H9 (cell line): ENCODE measurements around the gene UBAC2. TPM values are rescaled to one million over a fixed set of nuclear protein-coding genes. Genes with fewer than 3 reads are reported as not detected.

Source experiments
- DNase-seq: peaks from one replicate; pipeline ENCODE4 v3.0.0-alpha.2; 2017
- H2AFZ ChIP-seq: one replicate; pipeline ENCODE4 v1.6.1; 2013; ENCODE audit warnings: mild to moderate bottlenecking, low read length, control low read depth, moderate library complexity
- H2AK5ac ChIP-seq: 2 replicates; pipeline ENCODE4 v1.6.1; 2013; ENCODE audit warnings: low read length, control low read depth, mixed read lengths; ENCODE audit not compliant: insufficient read length
- H2BK120ac ChIP-seq: one replicate; pipeline ENCODE4 v1.6.1; 2013; ENCODE audit warnings: low read depth, mild to moderate bottlenecking, low read length, control low read depth, inconsistent platforms; ENCODE audit not compliant: poor library complexity, severe bottlenecking
- H2BK12ac ChIP-seq: 2 replicates; pipeline ENCODE4 v1.6.1; 2013; ENCODE audit warnings: low read length, control low read depth, mixed read lengths, low read depth; ENCODE audit not compliant: insufficient read length
- H2BK15ac ChIP-seq: 2 replicates; pipeline ENCODE4 v1.6.1; 2013; ENCODE audit warnings: low read depth, low read length, control low read depth
- H2BK20ac ChIP-seq: one replicate; pipeline ENCODE4 v1.6.1; 2013; ENCODE audit warnings: low read depth, mild to moderate bottlenecking, low read length, control low read depth, inconsistent platforms; ENCODE audit not compliant: poor library complexity, severe bottlenecking
- H2BK5ac ChIP-seq: 2 replicates; pipeline ENCODE4 v1.6.1; 2013; ENCODE audit warnings: low read length, control low read depth, mixed read lengths; ENCODE audit not compliant: insufficient read length
- H3K14ac ChIP-seq: 2 replicates; pipeline ENCODE4 v1.6.1; 2013; ENCODE audit warnings: low read length, control low read depth; ENCODE audit not compliant: insufficient read depth
- H3K18ac ChIP-seq: 2 replicates; pipeline ENCODE4 v1.6.1; 2013; ENCODE audit warnings: low read depth, mild to moderate bottlenecking, mixed read lengths, low read length, control low read depth; ENCODE audit not compliant: insufficient read length
- H3K23ac ChIP-seq: 2 replicates; pipeline ENCODE4 v1.6.1; 2013; ENCODE audit warnings: low read length, control low read depth, mixed read lengths, low read depth; ENCODE audit not compliant: insufficient read length
- H3K23me2 ChIP-seq: 2 replicates; pipeline ENCODE4 v1.6.1; 2013; ENCODE audit warnings: low read depth, mild to moderate bottlenecking, mixed read lengths, low read length, control low read depth; ENCODE audit not compliant: insufficient read length, poor library complexity, severe bottlenecking
- H3K27ac ChIP-seq: 2 replicates; pipeline ENCODE4 v1.5.1; 2013; ENCODE audit warnings: low read length, control low read depth, mixed read lengths, low read depth; ENCODE audit not compliant: insufficient read length
- H3K27me3 ChIP-seq: 2 replicates; pipeline ENCODE4 v1.6.1; 2013; ENCODE audit warnings: low read length, control low read depth, inconsistent platforms; ENCODE audit not compliant: insufficient read depth
- H3K4ac ChIP-seq: 2 replicates; pipeline ENCODE4 v1.6.1; 2013; ENCODE audit warnings: low read depth, mild to moderate bottlenecking, control low read depth, inconsistent platforms, low read length, moderate library complexity
- H3K4me1 ChIP-seq: 2 replicates; pipeline ENCODE4 v1.6.1; 2013; ENCODE audit warnings: low read length, control low read depth, inconsistent platforms; ENCODE audit not compliant: insufficient read depth
- H3K4me2 ChIP-seq: 2 replicates; pipeline ENCODE4 v1.6.1; 2013; ENCODE audit warnings: low read length, control low read depth, mixed read lengths; ENCODE audit not compliant: insufficient read length, insufficient read depth
- H3K56ac ChIP-seq: 2 replicates; pipeline ENCODE4 v1.6.1; 2013; ENCODE audit warnings: low read depth, mild to moderate bottlenecking, mixed read lengths, low read length, control low read depth; ENCODE audit not compliant: insufficient read length
- H3K79me1 ChIP-seq: 2 replicates; pipeline ENCODE4 v1.6.1; 2013; ENCODE audit warnings: low read depth, mild to moderate bottlenecking, moderate library complexity, low read length, control low read depth, inconsistent platforms; ENCODE audit not compliant: insufficient read depth, poor library complexity, severe bottlenecking
- H3K79me2 ChIP-seq: 2 replicates; pipeline ENCODE4 v1.6.1; 2013; ENCODE audit warnings: low read length, control low read depth, inconsistent platforms; ENCODE audit not compliant: insufficient read depth
- H3K9ac ChIP-seq: 2 replicates; pipeline ENCODE4 v1.6.1; 2013; ENCODE audit warnings: low read length, control low read depth, mixed read lengths; ENCODE audit not compliant: insufficient read length; ENCODE audit errors: extremely low read depth
- H3K9me3 ChIP-seq: one replicate; pipeline ENCODE4 v1.6.1; 2013; ENCODE audit warnings: low read depth, low read length, inconsistent platforms; ENCODE audit not compliant: control insufficient read depth
- H3T11ph ChIP-seq: one replicate; pipeline ENCODE4 v1.6.1; 2013; ENCODE audit warnings: mild to moderate bottlenecking, low read length, control low read depth, inconsistent platforms
- H4K20me1 ChIP-seq: one replicate; pipeline ENCODE4 v1.6.1; 2013; ENCODE audit not compliant: control insufficient read depth, insufficient read length, insufficient read depth
- H4K5ac ChIP-seq: 2 replicates; pipeline ENCODE4 v1.6.1; 2013; ENCODE audit warnings: low read depth, mild to moderate bottlenecking, mixed read lengths, low read length, control low read depth; ENCODE audit not compliant: insufficient read length
- H4K8ac ChIP-seq: replicated peaks from 2 replicates; pipeline ENCODE4 v1.6.1; 2013; ENCODE audit warnings: low read length, control low read depth, mixed read lengths, low read depth; ENCODE audit not compliant: insufficient read length
- H4K91ac ChIP-seq: 2 replicates; pipeline ENCODE4 v1.6.1; 2013; ENCODE audit warnings: low read depth, mild to moderate bottlenecking, moderate library complexity, mixed read lengths, low read length, control low read depth; ENCODE audit not compliant: insufficient read length
- H3K27ac Mint-ChIP-seq, 3 experiments: 2 replicates in 2 of 3; 3 replicates in 1 of 3; pipeline ENCODE4 v1.8.0; 2020 to 2021; ENCODE audit warnings: mixed read lengths in 3 of 3, mild to moderate bottlenecking in 1 of 3, moderate library complexity in 1 of 3
- H3K27me3 Mint-ChIP-seq: 2 replicates; pipeline ENCODE4 v1.8.0; 2021; ENCODE audit warnings: low read depth, mild to moderate bottlenecking, moderate library complexity, mixed read lengths
- H3K36me3 Mint-ChIP-seq, 3 experiments: 2 replicates in 2 of 3; 3 replicates in 1 of 3; pipeline ENCODE4 v1.8.0; 2020 to 2021; ENCODE audit warnings: low read depth in 3 of 3, mixed read lengths in 3 of 3; ENCODE audit not compliant: insufficient read depth in 1 of 3
- H3K4me1 Mint-ChIP-seq, 2 experiments: 2 replicates each; pipeline ENCODE4 v1.8.0; 2020; ENCODE audit warnings: mixed read lengths in 2 of 2
- H3K4me3 Mint-ChIP-seq, 2 experiments: 2 replicates in 1 of 2; 3 replicates in 1 of 2; pipeline ENCODE4 v1.8.0; 2020 to 2021; ENCODE audit warnings: mild to moderate bottlenecking in 2 of 2, mixed read lengths in 2 of 2, moderate library complexity in 1 of 2
- H3K9me3 Mint-ChIP-seq, 2 experiments: 2 replicates in 1 of 2; 3 replicates in 1 of 2; pipeline ENCODE4 v1.8.0; 2020; ENCODE audit warnings: mild to moderate bottlenecking in 2 of 2, mixed read lengths in 2 of 2, moderate library complexity in 1 of 2
- CTCF ChIP-seq: fragments of 200-600 bp; sonication (generic); conservative IDR thresholded peaks from 3 replicates; pipeline ENCODE4 v1.8.0; 2021; ENCODE audit warnings: antibody characterized with exemption, mild to moderate bottlenecking
- WGBS: extraction: QIAGEN DNeasy Blood & Tissue Kit; methylation state at CpG from one replicate; pipeline ENCODE4 v1.1.7; 2013; ENCODE audit warnings: missing lambda C conversion rate, low lambda C conversion rate, mixed read lengths; ENCODE audit not compliant: insufficient read length; ENCODE audit errors: extremely low coverage; 5-methylcytosine and 5-hydroxymethylcytosine counted together
- total RNA-seq: library from RNA; stranded (reverse); gene quantifications from 2 replicates; pipeline ENCODE4 v1.2.1, GENCODE V29; 2021

UBAC2 gene
- total RNA-seq, 1 experiment from 2014 or later = 52.3 TPM

DNA sequence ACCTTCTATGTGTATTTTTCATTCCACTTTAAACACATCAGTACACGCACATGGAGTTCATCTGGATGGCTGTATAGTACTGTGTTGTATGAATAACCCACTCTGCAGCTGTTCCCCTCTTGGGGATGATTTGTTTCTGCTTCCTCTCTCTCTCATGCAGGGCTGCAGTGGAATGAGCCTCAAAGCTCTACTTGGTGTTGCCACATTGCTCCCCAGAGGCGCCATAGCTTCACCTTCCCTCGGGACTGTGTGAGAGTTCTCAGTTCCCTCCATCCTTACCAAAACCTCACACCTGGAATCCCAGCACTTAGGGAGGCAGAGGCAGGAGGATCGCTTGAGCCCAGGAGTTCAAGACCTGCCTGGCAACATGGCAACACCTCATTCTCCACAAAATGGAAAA is 134.9 kb downstream of the UBAC2 start:
- no peak overlapping the region for H2BK120ac ChIP-seq
- H3K4ac ChIP-seq = no peak overlapping the region
- no peak overlapping the region for H3K18ac ChIP-seq
- peaks cover 2% of the 10 kb centered on the region; the same call in 1 of the 2 replicates for H3K4me1 ChIP-seq
- H3K27me3 Mint-ChIP-seq = no peaks in the 10 kb centered on the region
- no peak overlapping the region for H3K4me2 ChIP-seq
- no peaks in the 10 kb centered on the region for H3K23me2 ChIP-seq
- no peaks in the 10 kb centered on the region for H4K20me1 ChIP-seq
- H3K36me3 Mint-ChIP-seq = peaks cover 5 to 6% (median 5%) of the 10 kb centered on the region in 3 experiments; a peak in 6 of 7 replicates
- no peak overlapping the region for H3K27ac ChIP-seq
- H2BK20ac ChIP-seq = no peak overlapping the region
- no peak for DNase-seq
- H4K8ac ChIP-seq = no peak overlapping the region
- peaks cover 7 to 10% of the 10 kb centered on the region in 2 experiments for H3K4me1 Mint-ChIP-seq
- TF ChIP-seq CTCF = no peak
- no peaks in the 10 kb centered on the region for H3K27me3 ChIP-seq
- H3K79me2 ChIP-seq = no peaks in the 10 kb centered on the region
- no peak overlapping the region for H3K14ac ChIP-seq
- WGBS = no CpG with 5 or more reads among the region's 4 CpGs
- no peak overlapping the region for H3K23ac ChIP-seq
- no peak overlapping the region for H4K5ac ChIP-seq
- no peak overlapping the region for H2AK5ac ChIP-seq
- peak overlapping the region in 1 of 3 experiments; percentile 89; a peak in 3 of 7 replicates for H3K27ac Mint-ChIP-seq
- no peak overlapping the region for H3K4me3 Mint-ChIP-seq
- no peak overlapping the region for H4K91ac ChIP-seq
- no peaks in the 10 kb centered on the region for H3K79me1 ChIP-seq
- no peak overlapping the region for H3K9ac ChIP-seq
- no peak overlapping the region for H2BK5ac ChIP-seq
- no peak overlapping the region for H3T11ph ChIP-seq
- H2BK12ac ChIP-seq = no peak overlapping the region
- no peak overlapping the region for H3K56ac ChIP-seq
- no peak overlapping the region for H2AFZ ChIP-seq
- no peak overlapping the region for H2BK15ac ChIP-seq
- H3K9me3 Mint-ChIP-seq = no peaks in the 10 kb centered on the region
- H3K9me3 ChIP-seq = no peaks in the 10 kb centered on the region
